ENCODE results near the gene TRPC4. TPM values are rescaled to one million over a fixed set of nuclear protein-coding genes. Genes with fewer than 3 reads are reported as not detected.

TRPC4 gene
- total RNA-seq, 1 experiment from 2014 or later, result 8.0 TPM

DNA sequence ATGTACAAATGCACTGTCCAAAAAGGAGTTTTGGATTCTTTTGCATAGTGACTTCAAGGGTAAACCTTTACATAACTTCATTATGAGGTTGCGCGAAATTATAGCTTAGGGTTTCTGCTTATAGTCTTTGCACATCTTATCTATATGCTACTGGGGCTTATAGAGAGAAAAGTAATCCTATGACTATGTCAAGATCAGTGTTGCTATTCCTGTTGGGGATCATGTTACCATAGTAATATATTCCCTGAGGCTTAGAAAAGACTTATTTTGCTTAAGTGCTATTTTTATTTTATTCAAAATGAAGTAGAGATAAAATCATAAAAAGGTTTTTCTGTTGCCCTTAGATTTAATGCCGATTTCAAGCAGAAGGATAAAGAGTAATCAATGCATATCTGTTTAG is 256.3 kb downstream of the TRPC4 start:
- CTCF ChIA-PET, result no interaction called here
- Mint-ChIP-seq H3K27ac (no peak overlapping the region), H3K4me1 (peaks cover 16% of the 10 kb centered on the region), H3K36me3 (no peaks in the 10 kb centered on the region), H3K9me3 (no peaks in the 10 kb centered on the region), H3K27me3 (ENCODE audit: low read depth) (no peaks in the 10 kb centered on the region), H3K4me3 (no peak overlapping the region)
- TF ChIP-seq, protein P1, sequence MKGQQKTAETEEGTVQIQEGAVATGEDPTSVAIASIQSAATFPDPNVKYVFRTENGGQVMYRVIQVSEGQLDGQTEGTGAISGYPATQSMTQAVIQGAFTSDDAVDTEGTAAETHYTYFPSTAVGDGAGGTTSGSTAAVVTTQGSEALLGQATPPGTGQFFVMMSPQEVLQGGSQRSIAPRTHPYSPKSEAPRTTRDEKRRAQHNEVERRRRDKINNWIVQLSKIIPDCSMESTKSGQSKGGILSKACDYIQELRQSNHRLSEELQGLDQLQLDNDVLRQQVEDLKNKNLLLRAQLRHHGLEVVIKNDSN (CRISPR knock-in tag; IDR thresholded peaks at IDR 0.05), result no peak
- TF ChIP-seq NFATC4 (CRISPR knock-in tag; IDR thresholded peaks at IDR 0.05) (no peak), ZNF671 (CRISPR knock-in tag; IDR thresholded peaks at IDR 0.05) (no peak), ZNF263 (CRISPR knock-in tag; IDR thresholded peaks at IDR 0.05; ENCODE audit: low read depth) (no peak), SMAD3 (CRISPR knock-in tag; IDR thresholded peaks at IDR 0.05; ENCODE audit: borderline replicate concordance) (no peak), SOX15 (CRISPR knock-in tag; IDR thresholded peaks at IDR 0.05) (no peak), JAZF1 (CRISPR knock-in tag; IDR thresholded peaks at IDR 0.05) (no peak), NR1H2 (CRISPR knock-in tag; IDR thresholded peaks at IDR 0.05) (no peak), ZNF138 (CRISPR knock-in tag; conservative IDR thresholded peaks at IDR 0.05) (no peak), GTF2I (CRISPR knock-in tag; conservative IDR thresholded peaks at IDR 0.05) (no peak), ZNF416 (CRISPR knock-in tag; IDR thresholded peaks at IDR 0.05) (no peak), GABPB1 (CRISPR knock-in tag; IDR thresholded peaks at IDR 0.05) (no peak), HMGA2 (CRISPR knock-in tag; IDR thresholded peaks at IDR 0.05) (no peak)
- TF ChIP-seq, protein P2, sequence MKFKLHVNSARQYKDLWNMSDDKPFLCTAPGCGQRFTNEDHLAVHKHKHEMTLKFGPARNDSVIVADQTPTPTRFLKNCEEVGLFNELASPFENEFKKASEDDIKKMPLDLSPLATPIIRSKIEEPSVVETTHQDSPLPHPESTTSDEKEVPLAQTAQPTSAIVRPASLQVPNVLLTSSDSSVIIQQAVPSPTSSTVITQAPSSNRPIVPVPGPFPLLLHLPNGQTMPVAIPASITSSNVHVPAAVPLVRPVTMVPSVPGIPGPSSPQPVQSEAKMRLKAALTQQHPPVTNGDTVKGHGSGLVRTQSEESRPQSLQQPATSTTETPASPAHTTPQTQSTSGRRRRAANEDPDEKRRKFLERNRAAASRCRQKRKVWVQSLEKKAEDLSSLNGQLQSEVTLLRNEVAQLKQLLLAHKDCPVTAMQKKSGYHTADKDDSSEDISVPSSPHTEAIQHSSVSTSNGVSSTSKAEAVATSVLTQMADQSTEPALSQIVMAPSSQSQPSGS (CRISPR knock-in tag; IDR thresholded peaks at IDR 0.05; ENCODE audit: borderline replicate concordance, low read depth), result no peak
- TF ChIP-seq, protein P3, sequence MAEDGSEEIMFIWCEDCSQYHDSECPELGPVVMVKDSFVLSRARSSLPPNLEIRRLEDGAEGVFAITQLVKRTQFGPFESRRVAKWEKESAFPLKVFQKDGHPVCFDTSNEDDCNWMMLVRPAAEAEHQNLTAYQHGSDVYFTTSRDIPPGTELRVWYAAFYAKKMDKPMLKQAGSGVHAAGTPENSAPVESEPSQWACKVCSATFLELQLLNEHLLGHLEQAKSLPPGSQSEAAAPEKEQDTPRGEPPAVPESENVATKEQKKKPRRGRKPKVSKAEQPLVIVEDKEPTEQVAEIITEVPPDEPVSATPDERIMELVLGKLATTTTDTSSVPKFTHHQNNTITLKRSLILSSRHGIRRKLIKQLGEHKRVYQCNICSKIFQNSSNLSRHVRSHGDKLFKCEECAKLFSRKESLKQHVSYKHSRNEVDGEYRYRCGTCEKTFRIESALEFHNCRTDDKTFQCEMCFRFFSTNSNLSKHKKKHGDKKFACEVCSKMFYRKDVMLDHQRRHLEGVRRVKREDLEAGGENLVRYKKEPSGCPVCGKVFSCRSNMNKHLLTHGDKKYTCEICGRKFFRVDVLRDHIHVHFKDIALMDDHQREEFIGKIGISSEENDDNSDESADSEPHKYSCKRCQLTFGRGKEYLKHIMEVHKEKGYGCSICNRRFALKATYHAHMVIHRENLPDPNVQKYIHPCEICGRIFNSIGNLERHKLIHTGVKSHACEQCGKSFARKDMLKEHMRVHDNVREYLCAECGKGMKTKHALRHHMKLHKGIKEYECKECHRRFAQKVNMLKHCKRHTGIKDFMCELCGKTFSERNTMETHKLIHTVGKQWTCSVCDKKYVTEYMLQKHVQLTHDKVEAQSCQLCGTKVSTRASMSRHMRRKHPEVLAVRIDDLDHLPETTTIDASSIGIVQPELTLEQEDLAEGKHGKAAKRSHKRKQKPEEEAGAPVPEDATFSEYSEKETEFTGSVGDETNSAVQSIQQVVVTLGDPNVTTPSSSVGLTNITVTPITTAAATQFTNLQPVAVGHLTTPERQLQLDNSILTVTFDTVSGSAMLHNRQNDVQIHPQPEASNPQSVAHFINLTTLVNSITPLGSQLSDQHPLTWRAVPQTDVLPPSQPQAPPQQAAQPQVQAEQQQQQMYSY (CRISPR knock-in tag; IDR thresholded peaks at IDR 0.05), result no peak
- TF ChIP-seq, protein P4, sequence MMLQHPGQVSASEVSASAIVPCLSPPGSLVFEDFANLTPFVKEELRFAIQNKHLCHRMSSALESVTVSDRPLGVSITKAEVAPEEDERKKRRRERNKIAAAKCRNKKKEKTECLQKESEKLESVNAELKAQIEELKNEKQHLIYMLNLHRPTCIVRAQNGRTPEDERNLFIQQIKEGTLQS (CRISPR knock-in tag; conservative IDR thresholded peaks at IDR 0.05), result no peak
- TF ChIP-seq, protein P5, sequence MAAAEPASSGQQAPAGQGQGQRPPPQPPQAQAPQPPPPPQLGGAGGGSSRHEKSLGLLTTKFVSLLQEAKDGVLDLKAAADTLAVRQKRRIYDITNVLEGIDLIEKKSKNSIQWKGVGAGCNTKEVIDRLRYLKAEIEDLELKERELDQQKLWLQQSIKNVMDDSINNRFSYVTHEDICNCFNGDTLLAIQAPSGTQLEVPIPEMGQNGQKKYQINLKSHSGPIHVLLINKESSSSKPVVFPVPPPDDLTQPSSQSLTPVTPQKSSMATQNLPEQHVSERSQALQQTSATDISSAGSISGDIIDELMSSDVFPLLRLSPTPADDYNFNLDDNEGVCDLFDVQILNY (CRISPR knock-in tag; IDR thresholded peaks at IDR 0.05), result no peak
- TF ChIP-seq, protein P6, sequence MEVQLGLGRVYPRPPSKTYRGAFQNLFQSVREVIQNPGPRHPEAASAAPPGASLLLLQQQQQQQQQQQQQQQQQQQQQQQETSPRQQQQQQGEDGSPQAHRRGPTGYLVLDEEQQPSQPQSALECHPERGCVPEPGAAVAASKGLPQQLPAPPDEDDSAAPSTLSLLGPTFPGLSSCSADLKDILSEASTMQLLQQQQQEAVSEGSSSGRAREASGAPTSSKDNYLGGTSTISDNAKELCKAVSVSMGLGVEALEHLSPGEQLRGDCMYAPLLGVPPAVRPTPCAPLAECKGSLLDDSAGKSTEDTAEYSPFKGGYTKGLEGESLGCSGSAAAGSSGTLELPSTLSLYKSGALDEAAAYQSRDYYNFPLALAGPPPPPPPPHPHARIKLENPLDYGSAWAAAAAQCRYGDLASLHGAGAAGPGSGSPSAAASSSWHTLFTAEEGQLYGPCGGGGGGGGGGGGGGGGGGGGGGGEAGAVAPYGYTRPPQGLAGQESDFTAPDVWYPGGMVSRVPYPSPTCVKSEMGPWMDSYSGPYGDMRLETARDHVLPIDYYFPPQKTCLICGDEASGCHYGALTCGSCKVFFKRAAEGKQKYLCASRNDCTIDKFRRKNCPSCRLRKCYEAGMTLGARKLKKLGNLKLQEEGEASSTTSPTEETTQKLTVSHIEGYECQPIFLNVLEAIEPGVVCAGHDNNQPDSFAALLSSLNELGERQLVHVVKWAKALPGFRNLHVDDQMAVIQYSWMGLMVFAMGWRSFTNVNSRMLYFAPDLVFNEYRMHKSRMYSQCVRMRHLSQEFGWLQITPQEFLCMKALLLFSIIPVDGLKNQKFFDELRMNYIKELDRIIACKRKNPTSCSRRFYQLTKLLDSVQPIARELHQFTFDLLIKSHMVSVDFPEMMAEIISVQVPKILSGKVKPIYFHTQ (CRISPR knock-in tag; IDR thresholded peaks at IDR 0.05), result no peak
- TF ChIP-seq, protein P7, sequence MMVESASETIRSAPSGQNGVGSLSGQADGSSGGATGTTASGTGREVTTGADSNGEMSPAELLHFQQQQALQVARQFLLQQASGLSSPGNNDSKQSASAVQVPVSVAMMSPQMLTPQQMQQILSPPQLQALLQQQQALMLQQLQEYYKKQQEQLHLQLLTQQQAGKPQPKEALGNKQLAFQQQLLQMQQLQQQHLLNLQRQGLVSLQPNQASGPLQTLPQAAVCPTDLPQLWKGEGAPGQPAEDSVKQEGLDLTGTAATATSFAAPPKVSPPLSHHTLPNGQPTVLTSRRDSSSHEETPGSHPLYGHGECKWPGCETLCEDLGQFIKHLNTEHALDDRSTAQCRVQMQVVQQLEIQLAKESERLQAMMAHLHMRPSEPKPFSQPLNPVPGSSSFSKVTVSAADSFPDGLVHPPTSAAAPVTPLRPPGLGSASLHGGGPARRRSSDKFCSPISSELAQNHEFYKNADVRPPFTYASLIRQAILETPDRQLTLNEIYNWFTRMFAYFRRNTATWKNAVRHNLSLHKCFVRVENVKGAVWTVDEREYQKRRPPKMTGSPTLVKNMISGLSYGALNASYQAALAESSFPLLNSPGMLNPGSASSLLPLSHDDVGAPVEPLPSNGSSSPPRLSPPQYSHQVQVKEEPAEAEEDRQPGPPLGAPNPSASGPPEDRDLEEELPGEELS (CRISPR knock-in tag; IDR thresholded peaks at IDR 0.05), result no peak
- TF ChIP-seq, protein P8, sequence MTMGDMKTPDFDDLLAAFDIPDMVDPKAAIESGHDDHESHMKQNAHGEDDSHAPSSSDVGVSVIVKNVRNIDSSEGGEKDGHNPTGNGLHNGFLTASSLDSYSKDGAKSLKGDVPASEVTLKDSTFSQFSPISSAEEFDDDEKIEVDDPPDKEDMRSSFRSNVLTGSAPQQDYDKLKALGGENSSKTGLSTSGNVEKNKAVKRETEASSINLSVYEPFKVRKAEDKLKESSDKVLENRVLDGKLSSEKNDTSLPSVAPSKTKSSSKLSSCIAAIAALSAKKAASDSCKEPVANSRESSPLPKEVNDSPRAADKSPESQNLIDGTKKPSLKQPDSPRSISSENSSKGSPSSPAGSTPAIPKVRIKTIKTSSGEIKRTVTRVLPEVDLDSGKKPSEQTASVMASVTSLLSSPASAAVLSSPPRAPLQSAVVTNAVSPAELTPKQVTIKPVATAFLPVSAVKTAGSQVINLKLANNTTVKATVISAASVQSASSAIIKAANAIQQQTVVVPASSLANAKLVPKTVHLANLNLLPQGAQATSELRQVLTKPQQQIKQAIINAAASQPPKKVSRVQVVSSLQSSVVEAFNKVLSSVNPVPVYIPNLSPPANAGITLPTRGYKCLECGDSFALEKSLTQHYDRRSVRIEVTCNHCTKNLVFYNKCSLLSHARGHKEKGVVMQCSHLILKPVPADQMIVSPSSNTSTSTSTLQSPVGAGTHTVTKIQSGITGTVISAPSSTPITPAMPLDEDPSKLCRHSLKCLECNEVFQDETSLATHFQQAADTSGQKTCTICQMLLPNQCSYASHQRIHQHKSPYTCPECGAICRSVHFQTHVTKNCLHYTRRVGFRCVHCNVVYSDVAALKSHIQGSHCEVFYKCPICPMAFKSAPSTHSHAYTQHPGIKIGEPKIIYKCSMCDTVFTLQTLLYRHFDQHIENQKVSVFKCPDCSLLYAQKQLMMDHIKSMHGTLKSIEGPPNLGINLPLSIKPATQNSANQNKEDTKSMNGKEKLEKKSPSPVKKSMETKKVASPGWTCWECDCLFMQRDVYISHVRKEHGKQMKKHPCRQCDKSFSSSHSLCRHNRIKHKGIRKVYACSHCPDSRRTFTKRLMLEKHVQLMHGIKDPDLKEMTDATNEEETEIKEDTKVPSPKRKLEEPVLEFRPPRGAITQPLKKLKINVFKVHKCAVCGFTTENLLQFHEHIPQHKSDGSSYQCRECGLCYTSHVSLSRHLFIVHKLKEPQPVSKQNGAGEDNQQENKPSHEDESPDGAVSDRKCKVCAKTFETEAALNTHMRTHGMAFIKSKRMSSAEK (CRISPR knock-in tag; IDR thresholded peaks at IDR 0.05; ENCODE audit: borderline replicate concordance), result no peak
- POLR2A ChIA-PET, result no interaction called here
- DNase-seq (ENCODE audit: low spot score) (no peak), ATAC-seq (no peak)

Measured in WTC11 (cell line).